Posterior cingulate gyrus (tissue), 11 donors: ENCODE results near the gene CIZ1.
A peak's percentile ranks its signal among the peaks of the same experiment; 100 is the strongest.
"Not testable (repeated sequence)": the region's sequence is repeated elsewhere in the genome, so short reads cannot be mapped to it uniquely, and the experiment has no call there.

Experiments
- DNase-seq, 10 donors: peaks; one replicate each; pipeline versions ENCODE4 v3.0.0 to v3.0.0-alpha.2; 2020 to 2021; ENCODE audit warnings: mixed read lengths in 3 of 10
- intact Hi-C: fragments of 100-400 bp; cut with DNase I; formaldehyde crosslinking; loops from one replicate; pipeline ENCODE4 v1.15.1; 2023

CIZ1 gene

DNA sequence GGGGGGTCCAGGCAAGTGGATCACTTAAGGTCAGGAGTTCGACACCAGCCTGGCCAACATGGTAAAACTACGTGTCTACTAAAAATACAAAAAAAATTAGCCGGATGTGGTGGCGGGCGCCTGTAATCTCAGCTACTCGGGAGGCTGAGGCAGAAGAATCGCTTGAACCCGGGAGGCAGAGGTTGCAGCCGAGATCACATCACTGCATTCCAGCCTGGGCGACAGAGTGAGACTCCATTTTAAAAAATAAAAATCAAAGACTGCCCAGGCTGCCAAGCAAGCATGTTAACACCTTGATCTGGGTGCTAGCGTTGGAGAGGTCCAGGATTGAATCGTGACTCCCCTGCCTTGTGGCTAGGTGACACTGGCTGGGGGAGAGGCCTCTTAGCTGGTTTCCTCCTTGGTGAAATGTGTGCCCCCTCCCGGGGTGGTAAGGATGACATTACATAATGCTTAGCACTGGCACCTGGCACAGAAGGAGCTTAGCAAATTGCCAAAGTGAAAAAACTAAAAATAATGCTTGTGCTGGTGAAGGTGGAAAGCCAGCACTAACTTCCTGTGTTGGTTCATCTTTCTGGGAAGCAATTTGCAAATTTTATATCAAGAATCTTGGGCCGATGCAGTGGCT, 2.2 kb upstream of the CIZ1 start:
- peak in 1 of 10 donors; percentile 28 for DNase-seq
- intact Hi-C loops, result no loop called here

DNA sequence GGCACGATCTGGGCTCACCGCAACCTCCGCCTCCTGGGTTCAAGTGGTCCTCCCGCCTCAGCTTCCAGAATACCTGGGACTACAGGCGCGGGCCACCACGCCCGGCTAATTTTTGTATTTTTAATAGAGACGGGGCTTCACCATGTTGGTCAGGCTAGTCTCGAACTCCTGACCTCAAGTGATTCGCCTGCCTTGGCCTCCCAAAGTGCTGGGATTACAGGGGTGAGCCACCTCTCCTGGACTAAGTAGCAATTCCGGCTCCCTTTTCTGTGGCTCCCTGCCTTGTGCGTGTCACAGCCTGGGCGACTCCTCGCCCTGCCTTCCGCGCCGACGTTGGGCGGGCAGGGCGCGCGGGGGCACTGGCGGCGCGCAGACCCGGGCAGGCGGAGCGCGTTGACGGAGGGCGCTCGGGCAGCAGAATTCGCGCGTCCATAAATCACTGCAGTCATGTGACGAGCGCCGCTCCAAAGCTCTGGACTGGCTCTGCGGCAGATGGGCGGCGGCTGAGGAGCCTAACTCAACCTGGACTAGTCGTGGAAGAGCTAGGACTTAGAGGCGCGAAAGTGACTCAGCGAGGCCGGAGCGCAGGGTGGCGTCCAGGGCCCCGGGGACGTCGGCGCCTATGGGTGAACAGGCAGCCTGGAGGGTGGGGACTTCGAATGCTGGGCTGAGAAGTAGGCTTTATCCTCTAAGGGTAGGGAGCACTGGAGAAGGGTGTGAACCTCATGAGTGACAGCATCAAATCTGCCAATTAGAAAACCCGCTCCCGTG, 1.4 kb upstream of the CIZ1 start:
- intact Hi-C loops, result no loop called here

DNA sequence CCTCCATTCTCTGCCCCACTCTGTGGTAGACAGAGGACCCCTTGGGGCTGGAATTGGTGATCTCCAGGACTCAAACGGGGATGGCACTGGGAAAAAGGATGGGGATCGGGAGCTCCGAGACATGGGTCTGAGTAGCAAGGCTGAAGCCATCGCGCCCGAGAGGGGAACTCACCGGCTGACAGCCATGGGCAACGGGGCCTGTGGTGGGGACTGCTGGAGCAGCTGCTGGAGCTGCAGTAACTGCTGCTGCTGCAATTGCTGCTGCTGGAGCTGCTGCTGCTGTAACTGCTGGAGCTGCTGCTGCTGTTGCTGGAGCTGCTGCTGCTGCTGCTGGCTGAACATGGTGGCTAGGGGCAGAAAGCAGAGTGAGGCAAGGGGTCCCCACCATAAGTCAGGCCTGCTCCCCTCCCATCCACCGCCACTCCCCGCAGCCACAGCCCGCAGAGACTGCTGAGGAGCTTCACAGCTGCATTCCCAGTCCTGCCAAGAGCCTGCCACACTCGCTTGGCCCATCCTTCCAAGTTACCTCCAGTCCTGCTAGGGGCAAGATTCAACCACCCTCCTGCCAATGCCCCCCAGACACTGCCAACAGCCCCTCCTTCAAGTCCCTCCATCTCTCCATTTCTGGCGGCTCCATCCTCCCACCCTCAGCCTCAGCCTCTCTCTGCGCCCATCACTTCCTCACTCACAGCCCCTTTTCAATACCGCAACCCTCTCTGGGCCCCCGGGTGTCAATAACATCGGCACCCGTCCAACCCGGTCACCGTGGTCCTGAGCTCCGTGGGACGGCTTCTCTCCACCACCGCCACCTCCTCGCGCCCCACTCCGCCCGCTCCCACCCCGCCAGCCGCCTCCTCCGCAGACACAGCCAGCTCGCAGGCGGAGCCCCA, 611 bp downstream of the CIZ1 start:
- peak in 4 of 10 donors; percentile 34 to 89 (median 62) for DNase-seq
- intact Hi-C loops, result no loop called here

More for the DNA sequence above, 1.4 kb upstream of the CIZ1 start:
- peak; percentile 55 to 94 (median 79) for DNase-seq

DNA sequence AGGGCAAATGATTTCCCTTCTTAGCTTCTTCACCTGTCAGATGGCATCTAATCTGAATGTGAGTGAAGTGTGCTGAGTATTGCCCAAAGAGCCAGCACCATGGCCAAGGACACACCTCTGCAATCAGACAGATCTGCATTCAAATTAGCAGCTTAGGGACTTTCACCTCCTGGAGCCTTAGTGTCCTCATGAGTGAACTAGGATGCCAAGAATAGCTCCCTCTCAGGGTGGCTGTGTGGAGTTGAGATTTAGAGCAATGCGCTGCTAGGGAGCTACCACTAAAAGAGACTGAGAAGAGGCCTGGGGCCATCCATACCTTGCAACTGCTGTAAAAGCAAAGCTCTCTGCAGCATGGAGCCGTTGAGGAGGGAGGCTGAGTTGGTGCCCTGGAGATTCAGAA, 1.4 kb downstream of the CIZ1 start:
- DNase-seq, result no peak
- intact Hi-C loops, result no loop called here

GRCh38 chr9:128188209-128188608, 3.2 kb downstream of the CIZ1 start:
- intact Hi-C loops, result no loop called here
- no peak for DNase-seq

- intact Hi-C loops, result no loop called here
- no peak for DNase-seq
Observed at GRCh38 chr9:128187361-128187760, 4.0 kb downstream of the CIZ1 start.

DNA sequence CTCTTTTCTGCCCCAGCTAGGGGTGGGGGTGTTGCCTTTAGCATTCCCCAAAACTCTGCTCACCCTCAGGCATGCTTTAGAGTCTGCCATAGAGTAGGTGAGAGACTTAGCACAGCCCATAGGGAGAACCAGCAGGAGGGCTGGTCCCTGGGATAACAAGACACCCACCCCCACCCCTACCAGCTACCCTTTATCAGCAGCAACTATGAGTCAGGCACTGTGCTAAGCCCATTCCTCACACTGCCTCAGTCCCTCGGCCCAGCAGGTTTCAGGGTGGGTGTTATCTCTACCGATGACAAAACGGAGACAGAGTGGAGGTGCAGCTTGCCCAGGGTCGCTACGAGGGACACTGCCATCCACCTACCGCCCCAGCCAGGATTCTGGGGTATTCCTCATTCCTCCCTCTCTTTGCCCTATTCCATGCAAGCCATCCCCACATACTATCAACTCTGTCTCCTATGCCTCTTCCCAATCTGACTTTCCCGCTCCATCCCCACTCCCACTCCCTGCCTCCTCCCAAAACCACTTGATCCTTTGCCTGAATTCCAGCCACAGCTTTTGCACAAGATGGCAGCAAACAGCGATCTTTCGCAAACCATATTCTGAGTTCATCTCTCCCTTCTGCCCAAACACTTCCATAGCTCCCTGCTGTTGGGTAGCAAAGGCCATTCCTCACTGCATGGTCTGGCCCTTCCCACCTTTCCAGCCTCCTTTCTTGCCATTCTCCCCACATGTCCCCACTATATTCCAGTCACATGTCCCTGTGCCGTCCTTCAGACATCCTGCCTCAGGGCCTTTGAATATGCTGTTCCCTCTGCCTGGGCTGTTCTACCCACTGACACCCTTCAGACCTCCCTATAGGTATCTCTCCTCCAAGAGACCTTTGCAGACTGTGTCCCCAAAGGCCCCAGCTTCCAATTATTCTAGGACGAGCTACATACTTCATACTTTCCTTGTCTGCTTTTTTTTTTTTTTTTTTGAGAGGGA, 5.1 kb downstream of the CIZ1 start:
- intact Hi-C loops, result no loop called here
- DNase-seq, result no peak

DNA sequence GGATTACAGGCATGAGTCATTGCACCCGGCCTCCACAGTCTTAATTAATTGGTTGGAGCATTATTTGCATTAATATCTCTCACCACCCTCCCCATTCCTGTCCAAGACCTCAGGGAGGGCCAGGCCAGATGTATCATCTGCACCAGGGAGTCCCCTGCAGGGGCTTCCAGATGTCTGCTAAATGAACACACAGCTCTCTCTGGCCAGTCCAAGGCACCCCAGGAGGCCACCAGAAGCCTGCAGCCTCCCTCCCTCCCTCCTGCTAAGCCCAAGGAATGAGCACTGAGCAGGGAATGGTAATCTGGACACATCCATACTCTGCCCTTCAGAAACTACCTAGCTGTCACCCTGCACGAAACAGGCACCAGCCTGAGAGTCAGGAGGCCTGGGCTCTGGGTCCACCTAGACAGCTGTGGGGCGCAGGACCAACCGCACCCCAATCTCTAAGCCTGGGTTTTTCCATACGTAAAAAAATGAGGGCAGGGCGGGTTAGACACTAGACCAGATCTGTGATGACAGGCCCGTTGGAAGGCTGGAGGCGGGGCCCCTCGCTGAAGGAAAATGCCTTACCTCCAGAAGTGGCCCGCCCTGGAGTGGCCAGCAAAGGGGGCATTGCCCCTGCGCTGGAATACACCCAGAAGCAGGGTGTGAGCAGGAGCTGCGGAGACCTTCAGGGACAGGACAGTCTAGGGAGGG, 8.3 kb downstream of the CIZ1 start:
- intact Hi-C loops, result no loop called here

DNA sequence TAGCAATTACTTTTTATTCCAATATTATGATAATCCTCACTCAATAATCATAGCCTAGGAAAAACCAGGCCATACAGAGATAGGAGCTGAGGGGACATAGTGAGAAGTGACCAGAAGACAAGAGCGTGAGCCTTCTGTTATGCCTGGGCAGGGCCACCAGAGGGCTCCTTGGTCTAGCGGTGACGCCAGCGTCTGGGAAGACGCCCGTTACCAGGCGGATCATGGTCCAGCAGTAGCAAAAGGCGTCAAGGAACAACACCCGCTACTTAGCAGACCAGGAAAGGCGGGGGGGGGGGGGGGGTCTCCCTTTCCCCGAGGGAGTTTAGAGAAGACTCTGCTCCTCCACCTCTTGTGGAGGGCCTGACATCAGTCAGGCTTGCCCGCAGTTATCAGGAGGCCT, 9.9 kb downstream of the CIZ1 start:
- peak; percentile 35 to 96 (median 69) for DNase-seq
- intact Hi-C loops, result not testable (repeated sequence)

More for the DNA sequence above, 8.3 kb downstream of the CIZ1 start:
- DNase-seq, result no peak

DNA sequence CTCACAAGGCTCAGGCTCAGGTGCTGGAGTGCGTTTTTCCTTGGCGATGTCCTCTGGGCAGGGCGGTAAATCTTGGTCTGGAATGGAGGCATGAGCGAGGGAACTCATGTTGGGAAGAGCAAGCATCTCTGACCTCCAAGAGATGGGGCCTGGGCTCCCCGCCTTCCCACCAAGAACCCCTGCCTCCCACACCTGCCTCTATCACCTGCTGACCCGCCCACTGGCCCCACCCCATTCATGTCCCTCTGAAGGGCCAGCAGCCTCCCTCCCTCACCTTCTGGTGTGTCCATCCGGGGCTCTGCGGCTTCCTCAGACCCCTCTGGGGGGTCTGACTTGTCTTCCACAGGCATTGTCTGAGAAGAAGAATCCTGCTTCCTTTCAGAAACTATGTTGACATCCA, 10.9 kb downstream of the CIZ1 start:
- intact Hi-C loops, result no loop called here
- peak in 1 of 10 donors; percentile 54 for DNase-seq

DNA sequence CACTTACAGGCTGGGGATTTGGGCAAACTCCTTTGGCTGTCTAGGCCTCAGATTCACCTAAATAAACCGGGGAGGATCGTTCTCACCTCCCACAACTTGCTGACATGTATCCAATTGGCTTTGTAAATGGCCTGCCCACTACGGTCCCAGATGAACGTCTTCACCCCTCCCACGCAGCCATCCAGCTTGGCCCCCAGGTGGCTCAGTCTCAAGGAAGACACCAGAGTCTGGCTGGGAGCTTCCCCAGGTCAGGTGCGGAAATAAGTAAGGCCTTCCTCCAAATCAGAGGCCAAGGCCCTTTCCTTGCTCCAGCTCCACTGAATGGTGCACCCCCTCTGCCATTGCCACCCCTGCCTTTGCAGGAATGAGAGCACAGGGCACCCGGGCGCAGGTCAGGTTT, 11.4 kb downstream of the CIZ1 start:
- intact Hi-C loops, result no loop called here
- peak in 1 of 10 donors; percentile 87 for DNase-seq

- no peak for DNase-seq
- intact Hi-C loops, result no loop called here
Observed at GRCh38 chr9:128178806-128179431, 12.5 kb downstream of the CIZ1 start.

- intact Hi-C loops, result no loop called here
- no peak for DNase-seq
Observed at GRCh38 chr9:128175726-128176125, 15.6 kb downstream of the CIZ1 start.

DNA sequence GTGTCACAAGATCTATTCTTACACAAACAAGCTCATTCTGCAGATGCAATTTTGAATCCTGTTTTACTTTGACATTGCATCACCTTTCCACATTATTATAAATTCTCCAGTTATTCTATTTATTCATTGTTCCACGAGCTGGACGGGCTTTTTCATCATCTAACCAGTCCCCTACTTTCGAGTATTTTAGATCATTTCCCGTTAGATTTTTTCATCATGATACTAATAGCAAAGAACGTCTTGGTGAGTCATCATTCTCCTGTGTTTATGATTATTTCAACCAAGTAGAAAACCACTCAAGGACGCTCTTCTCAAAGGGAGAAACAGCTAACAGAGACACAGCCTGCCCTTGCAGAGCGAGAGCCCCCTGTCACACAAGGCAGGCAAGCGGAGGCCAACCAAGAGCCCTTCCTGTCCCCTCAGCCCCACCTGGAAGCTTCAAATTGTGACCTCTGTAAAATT, 16.2 kb downstream of the CIZ1 start:
- no peak for DNase-seq
- intact Hi-C loops, result no loop called here

- peak in 1 of 10 donors; percentile 55 for DNase-seq
Observed at GRCh38 chr9:128174062-128174461, 17.3 kb downstream of the CIZ1 start.

DNA sequence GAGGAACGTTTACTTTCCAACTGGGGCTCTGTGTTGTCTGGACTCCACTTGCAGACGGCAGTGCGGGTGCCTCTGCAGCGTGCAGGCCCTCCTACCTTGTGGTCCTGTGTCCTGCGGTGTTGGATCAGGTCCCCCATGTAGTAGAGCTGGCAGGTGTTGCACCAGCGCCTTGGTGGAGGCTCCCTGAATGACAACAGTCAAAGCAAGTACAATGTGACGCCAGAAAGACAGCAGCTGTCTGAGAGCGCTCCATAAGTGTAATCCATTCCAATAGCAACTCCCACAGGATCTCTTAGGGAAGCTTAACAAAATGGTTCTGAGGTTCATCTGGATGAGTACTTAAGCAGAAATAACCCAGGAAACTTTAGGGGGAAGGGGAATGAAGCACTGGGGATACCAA, 21.4 kb downstream of the CIZ1 start:
- intact Hi-C loops, result no loop called here
- peak in 2 of 10 donors; percentile 54 to 83 for DNase-seq

More at GRCh38 chr9:128174062-128174461, 17.3 kb downstream of the CIZ1 start:
- intact Hi-C loops, result no loop called here

GRCh38 chr9:128169492-128169891, 21.9 kb downstream of the CIZ1 start:
- intact Hi-C loops, result no loop called here
- peak in 4 of 10 donors; percentile 49 to 91 (median 82) for DNase-seq

DNA sequence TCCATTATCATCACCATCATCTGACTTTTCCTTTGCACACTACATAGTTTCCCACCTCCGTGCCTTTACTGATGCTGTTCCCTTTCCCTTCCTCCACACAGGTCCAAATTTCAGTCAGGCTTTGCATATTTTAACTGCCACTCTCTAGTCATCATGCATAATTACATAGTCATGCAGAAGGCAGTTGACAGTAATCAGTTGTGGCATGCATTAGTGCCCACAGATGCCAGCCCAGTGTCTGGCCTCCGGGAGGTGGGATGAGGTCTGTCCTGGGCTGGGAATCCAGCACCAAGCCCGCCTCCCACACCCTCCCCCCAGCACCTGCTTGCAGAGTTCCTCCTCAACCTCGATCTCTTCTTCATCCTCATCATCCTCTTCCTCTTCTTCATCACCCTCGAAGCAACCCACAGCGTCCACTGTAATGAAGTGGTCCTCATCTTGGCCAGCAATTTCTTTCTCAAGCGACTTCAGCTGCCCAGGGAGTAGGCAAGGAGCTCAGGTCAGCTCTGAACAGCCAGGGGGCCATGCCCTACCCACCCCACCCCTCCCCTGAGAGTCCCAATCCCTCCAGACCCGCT, 22.6 kb downstream of the CIZ1 start:
- DNase-seq, result no peak
- intact Hi-C loops, result no loop called here
